AG09319 (cell line): ENCODE measurements around the gene WAPL.

Source experiments
- DNase-seq: peaks from one replicate; pipeline ENCODE4 v3.0.0-alpha.2; 2010; ENCODE audit warnings: low read depth; ENCODE audit errors: extremely low read depth
- TF ChIP-seq, protein P1 (sequence below): IDR thresholded peaks from 2 replicates; pipeline ENCODE4 v1.5.1; 2011; ENCODE audit warnings: low read depth, mild to moderate bottlenecking, inconsistent platforms, low read length, moderate library complexity

WAPL gene

DNA sequence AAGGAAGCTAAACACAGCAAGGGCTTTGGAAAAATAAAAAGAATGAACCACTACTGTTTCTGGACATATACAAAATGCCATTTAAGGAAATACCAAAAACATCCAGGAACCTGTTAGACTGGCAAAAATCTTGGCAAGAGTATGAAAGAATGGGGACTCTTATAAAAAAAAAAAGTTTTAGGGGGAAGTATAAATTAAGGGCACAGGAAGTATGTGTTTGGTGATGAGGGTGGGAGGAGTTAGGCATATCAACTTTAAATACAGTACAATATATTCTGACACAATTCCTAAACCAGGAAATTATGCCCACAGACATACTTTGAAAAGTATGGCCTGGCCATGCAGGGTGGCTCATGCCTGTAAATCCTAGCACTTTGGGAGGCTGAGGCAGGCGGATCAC is 74.2 kb downstream of the WAPL start:
- DNase-seq: no peak
- TF ChIP-seq, protein P1, sequence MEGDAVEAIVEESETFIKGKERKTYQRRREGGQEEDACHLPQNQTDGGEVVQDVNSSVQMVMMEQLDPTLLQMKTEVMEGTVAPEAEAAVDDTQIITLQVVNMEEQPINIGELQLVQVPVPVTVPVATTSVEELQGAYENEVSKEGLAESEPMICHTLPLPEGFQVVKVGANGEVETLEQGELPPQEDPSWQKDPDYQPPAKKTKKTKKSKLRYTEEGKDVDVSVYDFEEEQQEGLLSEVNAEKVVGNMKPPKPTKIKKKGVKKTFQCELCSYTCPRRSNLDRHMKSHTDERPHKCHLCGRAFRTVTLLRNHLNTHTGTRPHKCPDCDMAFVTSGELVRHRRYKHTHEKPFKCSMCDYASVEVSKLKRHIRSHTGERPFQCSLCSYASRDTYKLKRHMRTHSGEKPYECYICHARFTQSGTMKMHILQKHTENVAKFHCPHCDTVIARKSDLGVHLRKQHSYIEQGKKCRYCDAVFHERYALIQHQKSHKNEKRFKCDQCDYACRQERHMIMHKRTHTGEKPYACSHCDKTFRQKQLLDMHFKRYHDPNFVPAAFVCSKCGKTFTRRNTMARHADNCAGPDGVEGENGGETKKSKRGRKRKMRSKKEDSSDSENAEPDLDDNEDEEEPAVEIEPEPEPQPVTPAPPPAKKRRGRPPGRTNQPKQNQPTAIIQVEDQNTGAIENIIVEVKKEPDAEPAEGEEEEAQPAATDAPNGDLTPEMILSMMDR: no peak

DNA sequence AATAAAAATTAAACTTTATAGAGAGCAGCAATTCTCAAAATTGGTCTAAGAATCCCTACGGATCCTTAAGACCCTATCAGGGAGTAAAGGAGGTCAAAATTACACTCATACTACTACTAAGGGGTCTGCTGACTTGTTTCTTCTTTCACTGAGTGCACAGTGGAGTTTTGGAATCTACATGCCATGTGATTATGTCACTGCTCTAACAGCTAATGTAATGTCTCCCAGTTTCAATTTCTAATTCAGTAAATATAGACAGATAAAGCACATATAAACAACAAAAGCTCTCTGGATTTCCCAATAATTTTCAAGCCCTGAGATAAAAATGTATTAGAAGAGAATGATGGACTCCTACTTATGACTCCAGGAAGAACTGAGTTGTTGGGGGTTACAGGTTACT is 74.6 kb downstream of the WAPL start:
- TF ChIP-seq, protein P1: no peak
- DNase-seq: no peak

DNA sequence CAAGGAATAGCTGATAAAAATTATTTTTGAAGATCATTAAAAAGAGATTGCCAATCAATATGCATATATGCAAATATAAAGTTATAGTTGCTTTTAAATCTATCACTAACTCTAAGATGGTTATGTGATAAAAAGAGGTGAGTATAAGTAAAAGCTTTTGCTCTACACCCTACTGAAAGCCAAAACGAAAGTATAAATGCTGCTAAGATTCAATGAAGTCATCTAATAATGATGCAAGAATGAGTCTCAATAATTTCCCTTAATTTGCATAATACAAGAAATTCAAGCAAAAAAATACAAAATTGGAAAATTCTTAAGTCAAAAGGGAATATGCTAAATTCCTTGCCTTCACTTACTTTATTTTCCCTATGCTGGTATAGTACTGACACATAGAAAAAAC is 75.2 kb downstream of the WAPL start:
- DNase-seq: no peak
- TF ChIP-seq, protein P1: no peak

DNA sequence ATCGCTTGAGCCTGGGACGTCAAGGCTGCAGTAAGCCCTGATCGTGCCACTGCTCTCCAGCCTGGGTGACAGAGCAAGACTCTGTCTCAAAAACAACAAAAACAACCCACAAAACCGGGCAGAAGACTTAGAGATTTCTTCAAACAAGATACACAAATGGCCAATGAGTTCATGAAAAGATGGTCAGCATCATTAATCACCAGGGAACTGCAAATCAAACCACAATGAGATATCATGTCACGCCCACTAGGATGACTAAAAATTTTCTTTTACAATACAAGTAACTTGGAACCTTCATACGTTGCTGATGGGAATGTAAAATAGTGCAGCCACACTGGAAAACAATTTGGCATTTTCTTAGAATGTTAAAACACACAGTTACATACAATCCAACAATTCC is 77.7 kb downstream of the WAPL start:
- TF ChIP-seq, protein P1: no peak
- DNase-seq: no peak

DNA sequence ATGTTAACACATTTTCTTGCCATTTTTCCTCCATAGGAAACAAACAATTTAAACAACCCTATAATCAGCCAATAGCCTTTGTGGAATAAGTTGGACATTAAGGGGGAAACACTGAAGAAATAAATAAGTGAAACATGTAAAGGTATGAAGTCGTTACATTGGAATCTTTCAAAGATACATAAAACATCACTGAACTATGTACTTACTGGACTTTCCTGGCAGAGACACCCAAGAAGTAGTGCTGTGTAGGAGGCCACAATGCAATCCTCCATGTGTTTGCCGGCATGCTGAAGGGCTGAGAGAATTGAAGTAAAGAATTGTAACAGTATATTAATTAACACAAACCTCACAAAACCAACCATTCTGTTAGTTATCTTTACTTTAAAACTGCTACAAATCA is 78.5 kb downstream of the WAPL start:
- DNase-seq: no peak
- TF ChIP-seq, protein P1: no peak

DNA sequence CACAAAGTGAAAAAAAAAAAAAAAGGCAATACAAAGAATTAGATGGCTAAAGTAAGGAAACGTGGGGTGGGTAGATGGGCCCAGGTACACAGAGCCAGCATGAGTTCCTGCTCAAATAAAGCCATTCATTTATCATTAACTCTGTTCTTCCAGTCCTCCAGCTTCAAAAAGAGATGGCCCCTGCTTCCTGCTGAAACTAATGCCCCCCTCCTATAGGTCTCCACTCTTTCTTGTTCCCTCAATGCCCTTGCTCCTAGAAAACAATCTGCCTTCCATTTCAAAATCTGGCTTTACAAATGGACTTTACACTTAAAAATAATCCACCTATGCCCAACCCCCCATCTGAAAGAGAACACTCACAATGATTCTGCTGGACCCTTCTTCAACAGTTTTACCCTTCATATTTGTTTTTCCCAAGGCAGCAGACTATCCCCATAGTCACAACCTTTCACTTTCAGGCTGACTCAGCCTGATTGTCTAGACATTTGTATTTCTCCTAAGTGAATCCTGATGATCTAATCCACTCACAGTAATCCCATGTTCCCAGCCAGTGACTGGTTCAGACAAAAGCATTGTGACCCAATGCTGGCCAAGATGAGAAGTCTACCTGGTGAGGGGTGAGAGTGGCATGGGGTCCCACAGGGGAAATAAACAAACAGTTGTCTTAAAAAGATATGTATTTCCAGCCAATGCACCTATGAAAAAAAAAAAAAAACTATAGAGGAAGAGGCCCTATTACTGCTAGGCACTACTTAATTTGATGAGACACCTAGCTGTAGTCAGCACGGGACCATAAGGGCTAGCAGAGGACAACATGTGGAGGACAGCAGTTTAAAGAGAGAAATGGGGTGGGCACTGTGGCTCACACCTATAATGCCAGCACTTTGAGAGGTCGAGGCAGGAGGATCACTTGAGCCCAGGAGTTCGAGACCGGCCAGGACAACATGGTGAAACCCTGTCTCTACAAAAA is 80.4 kb downstream of the WAPL start:
- no peak for DNase-seq
- TF ChIP-seq, protein P1: no peak

DNA sequence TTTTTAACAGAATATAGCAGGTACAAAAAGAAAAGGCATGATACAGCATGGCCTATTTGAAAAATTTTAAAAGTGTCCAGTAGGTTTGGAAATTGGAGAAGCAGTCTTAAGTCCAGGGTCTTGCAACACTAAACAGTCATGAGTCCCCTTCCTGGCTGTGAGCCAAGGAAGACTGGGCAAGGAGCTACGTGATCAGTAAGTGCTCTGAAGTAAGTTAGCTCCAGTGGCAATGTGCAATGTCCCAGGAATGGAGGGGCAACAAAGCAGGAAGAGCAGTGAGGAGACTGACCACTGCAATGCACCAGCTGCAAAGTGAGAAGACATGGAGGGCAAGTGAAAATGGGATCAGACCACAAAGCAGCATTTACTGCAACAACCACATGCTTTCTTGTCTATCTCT is 82.0 kb downstream of the WAPL start:
- TF ChIP-seq, protein P1: no peak
- peak; percentile 77 for DNase-seq
